PC-3 (cell line): ENCODE measurements around the gene RAB5IF.

Source experiments
- CTCF ChIP-seq: fragments of 300-600 bp; sonication (generic); conservative IDR thresholded peaks from 2 replicates; pipeline ENCODE4 v1.5.1; 2017; ENCODE audit warnings: antibody characterized with exemption, low read depth, mild to moderate bottlenecking, low read length
- EZH2 ChIP-seq: fragments of 300-600 bp; sonication (generic); IDR thresholded peaks from one replicate; pipeline ENCODE4 v1.6.1; 2017; ENCODE audit warnings: antibody characterized with exemption, mild to moderate bottlenecking, low read length; ENCODE audit not compliant: unreplicated experiment
- EZH2phosphoT487 ChIP-seq: fragments of 300-600 bp; sonication (generic); IDR thresholded peaks from 2 replicates; pipeline ENCODE4 v1.6.1; 2018; ENCODE audit warnings: mild to moderate bottlenecking, antibody characterized with exemption, low read length, borderline replicate concordance

- TF ChIP-seq CTCF (no peak), EZH2 (no peak), EZH2phosphoT487 (no peak)
Observed at GRCh38 chr20:36571564-36572504, 33.7 kb upstream of the RAB5IF start.
